ENCODE results near the gene EPB41L1. TPM values are rescaled to one million over a fixed set of nuclear protein-coding genes. Genes with fewer than 3 reads are reported as not detected.
A peak's percentile ranks its signal among the peaks of the same experiment; 100 is the strongest.

EPB41L1 gene
- total RNA-seq, 3 donors from 2014 or later (not counting 1 experiment from before 2014, with no cell fraction given) = 0.21 to 0.29 TPM; not detected in 1

DNA sequence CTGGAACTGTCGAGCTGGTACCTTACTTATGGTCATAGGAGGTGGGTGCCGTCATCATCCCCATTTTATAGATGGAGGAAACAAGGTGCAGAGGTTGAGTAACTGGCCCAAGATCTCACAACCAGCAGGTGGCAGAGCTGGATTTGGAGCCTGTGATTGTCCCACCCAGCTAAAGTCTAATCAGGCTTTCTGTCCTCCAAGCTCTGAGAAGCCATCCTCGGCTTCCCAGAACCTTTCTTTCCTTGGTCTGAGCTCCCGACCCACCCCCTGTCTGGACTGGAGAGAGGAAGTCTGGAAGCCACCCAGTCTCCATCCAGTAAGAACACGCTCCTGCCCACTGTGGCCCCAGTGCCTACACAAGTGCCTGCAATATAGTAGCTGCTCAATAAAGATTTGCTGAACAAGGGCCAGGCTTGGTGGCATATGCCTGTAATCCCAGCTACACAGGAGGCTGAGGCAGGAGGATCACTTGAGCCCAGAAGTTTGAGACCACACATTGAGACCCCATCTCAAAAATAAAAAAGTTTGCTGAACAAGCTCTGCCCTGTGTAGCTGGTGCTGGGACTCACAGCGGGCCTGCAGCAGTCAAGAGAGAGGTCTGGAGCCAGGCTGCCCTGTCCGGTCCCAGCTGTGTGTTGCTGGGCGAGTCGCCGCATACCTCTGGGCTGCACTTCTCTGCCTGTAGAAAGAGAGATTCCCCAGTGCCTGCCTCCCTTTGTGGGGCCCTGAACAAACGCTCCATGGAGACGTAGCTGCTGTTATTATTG, 119.1 kb downstream of the EPB41L1 start:
- Mint-ChIP-seq H3K4me3 (no peak overlapping the region), H3K36me3 (no peaks in the 10 kb centered on the region), H3K4me1 (no peaks in the 10 kb centered on the region), H3K9me3 (no peaks in the 10 kb centered on the region), H3K27ac (no peak overlapping the region), H3K27me3 (ENCODE audit: low read depth in 2 of 2) (peaks cover 0 to 8% of the 10 kb centered on the region in 2 donors)
- no peaks in the 10 kb centered on the region for H3K27me3 ChIP-seq (ENCODE audit: control insufficient read depth, insufficient read depth, low read length)
- no peak overlapping the region for H3K27ac ChIP-seq (ENCODE audit: low read length)
- intact Hi-C loops (cut with micrococcal nuclease) = no loop called here
- H3K4me3 ChIP-seq (ENCODE audit: low read length) = no peak overlapping the region
- DNase-seq (peak in 1 of 2 donors; percentile 37), ATAC-seq (no peak)
- WGBS (ENCODE audit: insufficient coverage) = 84% methylated on average over 12 of the region's 12 CpGs
- no peaks in the 10 kb centered on the region for H3K36me3 ChIP-seq (ENCODE audit: control insufficient read depth, insufficient read depth, low read length)
- TF ChIP-seq, protein P1, sequence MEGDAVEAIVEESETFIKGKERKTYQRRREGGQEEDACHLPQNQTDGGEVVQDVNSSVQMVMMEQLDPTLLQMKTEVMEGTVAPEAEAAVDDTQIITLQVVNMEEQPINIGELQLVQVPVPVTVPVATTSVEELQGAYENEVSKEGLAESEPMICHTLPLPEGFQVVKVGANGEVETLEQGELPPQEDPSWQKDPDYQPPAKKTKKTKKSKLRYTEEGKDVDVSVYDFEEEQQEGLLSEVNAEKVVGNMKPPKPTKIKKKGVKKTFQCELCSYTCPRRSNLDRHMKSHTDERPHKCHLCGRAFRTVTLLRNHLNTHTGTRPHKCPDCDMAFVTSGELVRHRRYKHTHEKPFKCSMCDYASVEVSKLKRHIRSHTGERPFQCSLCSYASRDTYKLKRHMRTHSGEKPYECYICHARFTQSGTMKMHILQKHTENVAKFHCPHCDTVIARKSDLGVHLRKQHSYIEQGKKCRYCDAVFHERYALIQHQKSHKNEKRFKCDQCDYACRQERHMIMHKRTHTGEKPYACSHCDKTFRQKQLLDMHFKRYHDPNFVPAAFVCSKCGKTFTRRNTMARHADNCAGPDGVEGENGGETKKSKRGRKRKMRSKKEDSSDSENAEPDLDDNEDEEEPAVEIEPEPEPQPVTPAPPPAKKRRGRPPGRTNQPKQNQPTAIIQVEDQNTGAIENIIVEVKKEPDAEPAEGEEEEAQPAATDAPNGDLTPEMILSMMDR (IDR thresholded peaks at IDR 0.05) = no peak
- H3K4me1 ChIP-seq (ENCODE audit: control insufficient read depth, insufficient read depth, low read length) = no peaks in the 10 kb centered on the region
- H3K9me3 ChIP-seq (ENCODE audit: control insufficient read depth, insufficient read depth, low read length) = no peaks in the 10 kb centered on the region

DNA sequence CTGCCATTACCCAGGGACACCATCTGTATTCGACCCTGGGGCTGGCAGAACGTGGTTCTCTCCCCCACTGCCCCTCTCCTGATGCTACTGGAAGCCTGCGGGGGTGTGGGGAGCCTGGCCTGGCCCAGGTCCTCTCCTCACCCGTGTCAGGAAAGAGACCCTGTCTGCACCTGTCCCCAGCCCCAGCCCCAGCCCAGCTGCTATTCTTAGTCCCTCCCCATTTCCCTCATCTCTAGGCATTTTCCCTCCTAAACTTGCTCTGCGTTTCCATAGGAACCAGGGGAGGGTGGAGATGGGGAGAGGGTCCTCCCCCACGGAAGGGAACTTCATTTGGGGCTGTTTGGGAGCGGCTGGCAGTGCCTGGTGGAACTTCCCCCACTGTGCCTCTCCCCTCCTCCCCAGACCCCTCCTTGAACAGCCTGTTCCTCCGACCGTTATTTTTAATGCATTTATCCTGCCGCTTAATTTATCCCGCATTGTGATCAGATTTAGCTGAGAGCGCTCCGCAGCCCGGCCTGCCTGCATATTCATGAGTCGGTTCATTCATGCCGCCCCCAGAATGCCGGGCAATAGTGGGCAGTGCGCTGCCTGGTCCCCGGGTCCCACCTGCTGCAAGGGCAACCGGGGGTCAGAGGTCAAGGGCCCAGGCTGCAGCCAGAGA, 119.8 kb downstream of the EPB41L1 start:
- intact Hi-C loops (cut with micrococcal nuclease) = no loop called here

DNA sequence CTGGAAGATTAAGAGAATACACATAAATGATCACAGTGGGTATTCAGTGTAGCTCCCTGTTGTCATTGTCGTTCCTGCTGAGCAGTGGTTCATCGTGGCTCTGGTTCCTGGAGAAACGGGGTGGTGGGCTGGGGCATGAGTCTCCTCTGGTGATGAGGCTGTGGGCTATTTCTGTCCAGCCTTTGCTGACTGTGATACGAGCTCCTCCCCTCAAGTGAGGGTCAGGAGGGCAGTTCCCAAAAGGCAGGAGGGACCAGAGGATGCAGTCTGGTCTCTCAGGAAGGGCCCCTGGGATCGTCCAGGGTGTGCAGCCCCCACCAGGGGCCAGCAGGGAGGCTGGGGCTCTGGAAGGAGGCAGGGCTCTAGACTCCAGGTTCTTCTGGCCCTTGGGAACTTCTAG, 120.5 kb downstream of the EPB41L1 start:
- H3K27me3 Mint-ChIP-seq (ENCODE audit: low read depth in 2 of 2) = peaks cover 0 to 8% of the 10 kb centered on the region in 2 donors
- H3K27ac ChIP-seq (ENCODE audit: low read length) = no peak overlapping the region
- H3K36me3 ChIP-seq (ENCODE audit: control insufficient read depth, insufficient read depth, low read length) = no peaks in the 10 kb centered on the region
- DNase-seq = no peak
- H3K4me1 ChIP-seq (ENCODE audit: control insufficient read depth, insufficient read depth, low read length) = no peaks in the 10 kb centered on the region
- H3K9me3 ChIP-seq (ENCODE audit: control insufficient read depth, insufficient read depth, low read length) = no peaks in the 10 kb centered on the region
- no peak overlapping the region for H3K27ac Mint-ChIP-seq
- TF ChIP-seq, protein P1 (IDR thresholded peaks at IDR 0.05) = no peak
- WGBS (ENCODE audit: insufficient coverage) = 72% methylated on average over 5 of the region's 5 CpGs
- no peak overlapping the region for H3K4me3 Mint-ChIP-seq
- ATAC-seq = no peak
- no peaks in the 10 kb centered on the region for H3K27me3 ChIP-seq (ENCODE audit: control insufficient read depth, insufficient read depth, low read length)
- intact Hi-C loops (cut with micrococcal nuclease) = no loop called here
- no peak overlapping the region for H3K4me3 ChIP-seq (ENCODE audit: low read length)
- H3K9me3 Mint-ChIP-seq = no peaks in the 10 kb centered on the region
- H3K4me1 Mint-ChIP-seq = no peaks in the 10 kb centered on the region
- H3K36me3 Mint-ChIP-seq = no peaks in the 10 kb centered on the region

More for the DNA sequence above, 119.8 kb downstream of the EPB41L1 start:
- TF ChIP-seq, protein P1 (IDR thresholded peaks at IDR 0.05) = no peak
- Mint-ChIP-seq H3K4me3 (no peak overlapping the region), H3K9me3 (no peaks in the 10 kb centered on the region), H3K4me1 (no peaks in the 10 kb centered on the region), H3K27ac (no peak overlapping the region), H3K27me3 (ENCODE audit: low read depth in 2 of 2) (peaks cover 0 to 8% of the 10 kb centered on the region in 2 donors), H3K36me3 (no peaks in the 10 kb centered on the region)
- DNase-seq (no peak), ATAC-seq (no peak)
- 65% methylated on average over 19 of the region's 20 CpGs for WGBS (ENCODE audit: insufficient coverage)
- Histone ChIP-seq H3K27me3 (ENCODE audit: control insufficient read depth, insufficient read depth, low read length) (no peaks in the 10 kb centered on the region), H3K27ac (ENCODE audit: low read length) (no peak overlapping the region), H3K36me3 (ENCODE audit: control insufficient read depth, insufficient read depth, low read length) (no peaks in the 10 kb centered on the region), H3K9me3 (ENCODE audit: control insufficient read depth, insufficient read depth, low read length) (no peaks in the 10 kb centered on the region), H3K4me1 (ENCODE audit: control insufficient read depth, insufficient read depth, low read length) (no peaks in the 10 kb centered on the region), H3K4me3 (ENCODE audit: low read length) (no peak overlapping the region)

Measured in natural killer cell (primary cell).